Fibroblast of skin of left biceps (primary cell): ENCODE measurements around the gene SNORC.
"Not testable (repeated sequence)": the region's sequence is repeated elsewhere in the genome, so short reads cannot be mapped to it uniquely, and the experiment has no call there.

Source experiments
- DNase-seq, 2 experiments: peaks; one replicate each; pipeline ENCODE4 v3.0.0-alpha.2; 2013; ENCODE audit warnings: low read depth in 2 of 2

SNORC gene

DNA sequence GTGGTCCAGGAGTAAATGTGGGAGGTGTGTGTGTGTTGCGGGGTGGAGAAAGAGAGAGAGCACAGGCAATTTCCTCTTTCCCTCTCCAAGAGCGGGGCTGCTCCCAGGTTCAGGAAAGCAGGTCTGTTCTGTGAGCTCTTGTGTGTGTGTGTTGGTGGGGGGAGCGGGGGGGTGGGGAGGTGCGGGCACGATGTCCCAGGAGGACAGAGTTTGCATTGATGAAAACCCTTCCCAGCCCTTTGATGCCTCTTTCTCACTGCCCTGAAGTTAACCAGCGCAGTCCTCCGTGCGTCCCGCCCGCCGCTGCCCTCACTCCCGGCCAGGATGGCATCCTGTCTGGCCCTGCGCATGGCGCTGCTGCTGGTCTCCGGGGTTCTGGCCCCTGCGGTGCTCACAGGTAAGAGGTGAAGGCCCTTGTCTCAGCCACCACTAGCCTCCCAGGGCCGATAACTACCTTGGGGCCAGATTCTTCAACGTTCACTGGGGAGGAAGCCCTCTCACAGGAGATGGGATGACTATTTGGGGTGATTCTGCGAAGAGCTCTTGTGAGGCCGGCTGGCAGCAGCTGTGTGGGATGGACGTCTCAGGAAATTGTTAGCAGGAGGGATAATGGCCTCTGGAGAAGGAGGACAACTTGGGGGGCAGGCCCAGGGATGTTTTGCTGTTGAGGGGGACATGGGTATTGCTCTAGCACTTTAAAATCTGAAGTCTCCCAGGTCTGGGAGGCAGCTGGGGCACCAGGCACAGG is at the start of gene SNORC:
Gene SNORC (plus strand): TSS at position 247 of the 748 bp plus-strand sequence. CDS start 78 bp downstream, at position 325.
- no peak for DNase-seq

- no peak for DNase-seq
These were observed 40.1 kb upstream of the SNORC start for GRCh38 chr2:232829988-232830387.

DNA sequence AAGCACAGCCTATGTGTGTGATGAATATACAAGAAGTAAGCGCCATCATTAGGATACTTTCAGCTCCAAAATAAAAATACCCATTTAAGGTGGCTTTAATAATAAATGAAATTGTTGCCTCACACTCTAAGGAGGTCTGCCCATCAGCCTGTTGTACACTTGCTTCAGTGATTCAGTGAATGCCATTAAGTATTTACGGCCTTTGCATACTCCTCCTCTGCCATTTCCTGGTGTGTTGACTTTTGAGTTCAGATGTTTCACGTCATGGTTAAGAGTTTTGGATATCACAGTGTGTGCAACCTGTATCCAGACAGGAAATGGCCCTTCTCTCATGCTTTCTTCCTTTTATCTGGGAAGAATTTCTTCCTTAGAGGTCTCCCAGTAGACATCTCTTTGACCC is 38.6 kb upstream of the SNORC start:
- no peak for DNase-seq

- DNase-seq, result no peak
These were observed 36.2 kb upstream of the SNORC start for GRCh38 chr2:232833830-232834229.

DNA sequence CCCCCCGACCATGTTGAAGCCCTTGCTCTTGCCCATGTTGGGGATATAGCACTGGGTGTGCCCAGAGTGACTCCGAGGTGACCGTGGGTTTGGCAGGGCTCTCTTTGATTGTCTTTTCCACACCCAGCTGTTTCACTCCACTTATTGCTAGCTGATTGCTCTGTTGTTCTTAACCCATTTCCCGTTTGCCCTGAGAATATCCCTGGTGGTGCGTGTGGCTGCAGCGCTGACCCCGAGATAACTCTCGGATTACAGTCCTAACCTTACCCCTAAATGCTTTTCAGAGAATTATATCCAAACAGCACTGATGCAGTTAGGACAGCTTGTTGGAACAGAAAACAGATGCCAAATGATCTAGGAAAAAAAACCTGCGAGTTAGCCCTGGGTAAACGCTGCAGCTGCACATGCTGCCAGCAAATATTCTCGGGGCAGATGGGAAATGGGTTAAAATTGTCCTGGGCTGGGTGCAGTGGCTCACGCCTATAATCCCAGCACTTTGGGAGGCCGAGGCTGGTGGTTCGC is 34.3 kb upstream of the SNORC start:
- no peak for DNase-seq

- no peak for DNase-seq
These were observed 33.1 kb upstream of the SNORC start for GRCh38 chr2:232836934-232837333.

GRCh38 chr2:232838406-232838874 is 31.6 kb upstream of the SNORC start:
- DNase-seq, result no peak

GRCh38 chr2:232839411-232840079 is 30.5 kb upstream of the SNORC start:
- no peak for DNase-seq

- DNase-seq, result no peak
These were observed 27.4 kb upstream of the SNORC start for GRCh38 chr2:232842689-232843088.

DNA sequence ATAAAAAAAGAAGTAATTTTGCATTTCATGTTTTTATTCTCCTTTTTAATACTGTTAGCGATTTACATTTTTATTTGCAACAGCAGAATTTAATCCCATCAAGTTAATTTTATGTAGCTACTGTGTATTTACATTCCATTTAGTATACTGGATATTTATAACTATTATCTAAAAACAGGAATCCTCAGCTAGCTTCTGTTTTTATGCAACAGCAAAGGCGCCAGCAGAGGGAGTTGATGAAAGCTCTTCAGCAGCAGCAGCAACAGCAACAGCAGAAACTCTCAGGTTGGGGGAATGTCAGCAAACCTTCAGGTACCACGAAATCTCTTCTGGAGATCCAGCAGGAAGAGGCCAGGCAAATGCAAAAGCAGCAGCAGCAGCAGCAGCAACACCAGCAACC is 26.2 kb upstream of the SNORC start:
- DNase-seq, result no peak

DNA sequence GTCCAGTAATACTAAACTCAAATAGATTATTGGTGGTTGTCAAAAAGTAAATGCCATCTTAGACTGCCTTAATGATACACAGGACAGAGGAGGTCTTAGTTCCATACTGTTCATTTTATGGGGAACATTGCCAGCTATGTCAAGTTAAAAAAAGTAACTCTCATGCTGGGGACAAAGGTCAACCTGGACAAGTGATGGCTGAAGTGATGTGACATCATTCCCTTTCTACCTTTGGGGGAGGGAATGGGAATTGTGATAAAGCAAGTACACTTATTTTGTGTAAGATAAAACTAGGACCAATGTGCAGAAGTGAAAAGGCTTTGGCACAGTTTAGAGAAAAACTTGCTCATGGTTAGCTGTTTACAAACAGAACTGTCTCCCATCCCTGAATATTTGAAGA is 24.0 kb upstream of the SNORC start:
- no peak for DNase-seq

- DNase-seq, result no peak
These were observed 20.0 kb upstream of the SNORC start for GRCh38 chr2:232850039-232850438.

GRCh38 chr2:232852081-232852480 is 18.0 kb upstream of the SNORC start:
- DNase-seq, result not testable (repeated sequence)

- DNase-seq, result no peak
These were observed 17.4 kb upstream of the SNORC start for GRCh38 chr2:232852676-232853075.

DNA sequence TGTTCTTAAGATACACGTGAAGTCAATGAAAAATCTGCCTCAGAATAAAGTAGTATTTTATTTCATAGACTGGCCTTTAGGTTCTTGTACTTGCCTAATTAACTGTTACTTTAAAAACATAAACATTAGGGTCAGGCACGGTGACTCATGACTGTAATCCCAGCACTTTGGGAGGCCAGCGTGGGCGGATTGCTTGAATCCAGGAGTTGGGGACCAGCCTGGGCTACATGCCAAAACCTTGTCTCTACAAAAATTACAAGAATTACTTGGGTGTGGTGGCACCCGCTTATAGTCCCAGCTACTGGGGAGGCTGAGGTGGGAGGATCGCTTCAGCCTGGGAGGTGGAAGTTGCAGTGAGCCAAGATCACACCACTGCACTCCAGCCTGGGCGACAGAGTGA is 16.0 kb upstream of the SNORC start:
- peak in 1 of 2 experiments; percentile 9 for DNase-seq

DNA sequence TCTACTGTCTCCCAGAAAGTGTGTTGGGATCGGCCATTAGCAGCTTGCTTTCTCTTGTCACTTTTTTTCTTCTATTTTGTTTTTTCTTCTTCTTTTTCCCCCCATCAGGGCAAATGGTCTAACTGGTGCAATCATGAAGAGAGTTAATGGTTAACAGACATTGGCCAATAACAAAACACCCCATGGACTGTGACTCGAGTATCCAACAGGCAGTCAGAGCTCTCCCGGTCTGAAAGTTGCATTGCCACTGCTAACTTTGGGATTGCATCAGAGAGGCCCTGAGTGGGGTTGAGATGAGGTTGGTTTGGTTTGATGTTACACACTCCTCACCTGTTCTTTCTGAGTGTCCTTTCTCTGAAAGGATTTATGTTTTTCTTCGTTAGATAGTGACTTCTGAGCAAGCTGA is 12.9 kb upstream of the SNORC start:
- DNase-seq, result no peak

DNA sequence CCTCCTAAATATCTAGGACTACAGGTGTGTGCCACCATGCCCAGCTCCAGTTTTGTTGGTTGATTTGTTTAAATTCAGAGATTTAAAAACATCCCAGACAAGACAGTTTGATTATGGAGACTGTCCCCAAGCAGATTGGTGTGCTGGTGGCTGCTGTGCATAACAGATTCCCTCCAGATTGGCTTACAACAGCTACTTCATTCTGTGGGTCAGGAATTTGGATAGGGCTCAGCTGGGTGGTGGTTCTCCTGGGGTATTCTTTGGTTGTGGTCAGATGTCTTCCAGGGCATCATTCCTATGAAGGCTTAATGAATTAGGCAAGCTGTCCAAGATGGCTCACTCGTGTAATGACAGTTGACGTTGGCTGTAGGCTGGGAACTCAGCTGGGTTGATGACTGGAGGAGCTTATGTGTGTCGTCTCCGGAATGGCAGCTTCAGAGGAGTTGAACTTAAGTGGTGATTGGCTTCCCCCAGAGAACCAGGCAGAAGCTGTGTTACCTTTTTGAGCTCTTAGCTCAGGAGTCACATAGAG is 10.6 kb upstream of the SNORC start:
- no peak for DNase-seq

- no peak for DNase-seq
These were observed 9.3 kb upstream of the SNORC start for GRCh38 chr2:232860593-232861241.

DNA sequence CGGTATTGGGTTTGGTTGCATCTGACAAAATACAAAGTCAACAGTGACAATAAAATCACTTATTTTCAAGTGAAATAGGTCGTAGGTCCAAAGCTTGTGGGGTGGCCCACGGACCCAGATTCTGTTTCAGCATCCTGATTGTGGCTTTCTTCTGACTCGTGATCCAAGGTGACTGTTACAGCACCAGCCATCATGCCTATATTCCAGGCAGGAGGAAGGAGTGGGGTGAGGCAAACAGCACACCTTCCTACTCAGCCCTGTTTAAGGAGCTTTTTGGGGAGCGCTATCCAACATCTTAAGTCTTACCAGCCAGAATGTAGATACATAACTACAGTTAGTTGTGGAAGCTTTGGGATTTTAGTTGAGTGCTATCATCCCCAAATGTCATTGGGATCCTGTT is 8.7 kb upstream of the SNORC start:
- no peak for DNase-seq

DNA sequence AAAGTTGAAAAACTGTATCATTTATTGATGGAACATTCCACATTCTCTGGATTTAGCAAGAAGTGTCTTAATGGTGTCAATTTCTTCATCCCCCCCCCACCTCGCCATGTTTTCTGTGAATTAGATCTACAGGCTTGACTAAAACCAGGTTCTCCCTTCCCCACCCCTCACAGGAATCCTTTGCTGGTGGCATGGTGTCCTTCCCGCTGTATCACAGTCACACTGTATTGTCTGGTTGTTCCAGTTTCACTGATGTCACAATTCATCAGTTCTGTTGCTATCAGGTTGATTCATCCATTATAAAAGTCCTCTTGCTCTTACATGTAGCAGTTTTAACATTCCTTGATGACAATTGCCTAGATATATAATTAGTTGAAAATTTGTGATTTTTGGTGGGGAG is 6.1 kb upstream of the SNORC start:
- DNase-seq, result no peak

- no peak for DNase-seq
These were observed 4.9 kb upstream of the SNORC start for GRCh38 chr2:232865165-232865564.

- DNase-seq, result no peak
These were observed 4.0 kb upstream of the SNORC start for GRCh38 chr2:232866104-232866503.
